Upper lobe of left lung (tissue), 4 donors: ENCODE measurements around the gene AKR1A1.

Experiments used
- EP300 ChIP-seq, 4 donors: sonication (generic); formaldehyde crosslinking; IDR thresholded peaks; one replicate each; pipeline ENCODE4 v1.5.1; 2017; ENCODE audit warnings: antibody characterized with exemption in 4 of 4, control low read depth in 2 of 4
- TF ChIP-seq, protein P1 (sequence below), 6 experiments: fragments of 450-650 bp in 4 of 6; fragments of 200-600 bp in 2 of 6; sonication (generic) in 2 of 6; IDR thresholded peaks; one replicate each; pipeline ENCODE4 v1.5.1; 2016 to 2019; ENCODE audit warnings: antibody characterized with exemption in 6 of 6

DNA sequence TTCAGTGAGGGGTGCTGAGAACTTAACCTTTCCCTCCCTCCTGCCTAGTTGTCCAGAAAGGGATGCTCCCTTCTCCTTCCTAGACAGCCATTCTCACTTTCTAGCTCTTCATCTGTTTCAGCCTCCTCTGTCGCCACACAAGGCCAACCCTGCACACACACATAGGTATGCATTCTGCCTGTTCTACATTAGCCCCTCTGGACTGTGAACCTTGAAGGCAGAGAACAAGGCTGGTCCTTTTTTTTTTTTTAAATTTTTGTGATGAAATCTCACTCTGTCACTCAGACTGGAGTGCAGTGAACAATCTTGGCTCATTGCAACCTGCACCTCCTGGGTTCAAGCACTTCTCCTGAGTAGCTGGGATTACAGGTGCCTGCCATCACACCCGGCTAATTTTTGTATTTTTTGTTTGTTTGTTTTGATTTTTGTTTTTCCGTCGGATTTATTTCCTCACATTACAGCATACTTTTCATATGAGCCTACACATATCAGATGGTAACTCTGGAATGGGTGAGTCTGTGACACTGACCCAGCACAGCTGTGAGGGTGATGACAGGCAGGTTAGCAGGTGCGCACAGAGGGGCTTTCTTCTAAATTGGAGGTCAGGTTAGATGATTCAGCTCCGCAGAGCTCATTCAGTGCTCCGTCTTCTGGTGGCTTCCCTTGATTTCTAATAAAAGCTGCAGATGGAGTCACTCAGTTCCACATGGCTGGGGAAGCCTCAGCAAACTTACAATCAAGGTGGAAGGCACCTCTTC is 4.9 kb upstream of the AKR1A1 start:
- no peak for TF ChIP-seq EP300 (IDR thresholded peaks at IDR 0.05)
- TF ChIP-seq, protein P1, sequence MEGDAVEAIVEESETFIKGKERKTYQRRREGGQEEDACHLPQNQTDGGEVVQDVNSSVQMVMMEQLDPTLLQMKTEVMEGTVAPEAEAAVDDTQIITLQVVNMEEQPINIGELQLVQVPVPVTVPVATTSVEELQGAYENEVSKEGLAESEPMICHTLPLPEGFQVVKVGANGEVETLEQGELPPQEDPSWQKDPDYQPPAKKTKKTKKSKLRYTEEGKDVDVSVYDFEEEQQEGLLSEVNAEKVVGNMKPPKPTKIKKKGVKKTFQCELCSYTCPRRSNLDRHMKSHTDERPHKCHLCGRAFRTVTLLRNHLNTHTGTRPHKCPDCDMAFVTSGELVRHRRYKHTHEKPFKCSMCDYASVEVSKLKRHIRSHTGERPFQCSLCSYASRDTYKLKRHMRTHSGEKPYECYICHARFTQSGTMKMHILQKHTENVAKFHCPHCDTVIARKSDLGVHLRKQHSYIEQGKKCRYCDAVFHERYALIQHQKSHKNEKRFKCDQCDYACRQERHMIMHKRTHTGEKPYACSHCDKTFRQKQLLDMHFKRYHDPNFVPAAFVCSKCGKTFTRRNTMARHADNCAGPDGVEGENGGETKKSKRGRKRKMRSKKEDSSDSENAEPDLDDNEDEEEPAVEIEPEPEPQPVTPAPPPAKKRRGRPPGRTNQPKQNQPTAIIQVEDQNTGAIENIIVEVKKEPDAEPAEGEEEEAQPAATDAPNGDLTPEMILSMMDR (IDR thresholded peaks at IDR 0.05): no peak
